Measurements from ENCODE around the gene SLC4A1.

The SLC4A1 gene

GRCh38 chr17:44212507-44213402 is 55.2 kb downstream of the SLC4A1 start:
- Histone ChIP-seq H3K27ac (ENCODE audit: low read length) (no peak overlapping the region), H3K9ac (ENCODE audit: low read length) (no peak overlapping the region), H3F3A (ENCODE audit: insufficient read depth, low read length) (peaks cover 20% of the 10 kb centered on the region; the same call in 1 of the 2 replicates), H2AFZ (ENCODE audit: low read length) (no peak overlapping the region), H3K4me3 (ENCODE audit: low read length) (no peak overlapping the region), H3K4me1 (ENCODE audit: low read length) (peaks cover 36% of the 10 kb centered on the region), H3K79me2 (ENCODE audit: low read length) (peaks cover 41% of the 10 kb centered on the region), H3K27me3 (replicated peaks; ENCODE audit: insufficient read depth, low read length) (no peaks in the 10 kb centered on the region), H3K36me3 (replicated peaks; ENCODE audit: insufficient read depth, low read length) (peaks cover 14% of the 10 kb centered on the region), H4K20me1 (ENCODE audit: insufficient read depth, low read length) (no peaks in the 10 kb centered on the region), H3K9me2 (replicated peaks; ENCODE audit: insufficient read depth, low read length) (no peaks in the 10 kb centered on the region), H3K4me2 (ENCODE audit: low read depth, low read length) (no peak overlapping the region), H3K9me3 (replicated peaks; ENCODE audit: insufficient read depth, low read length) (no peaks in the 10 kb centered on the region)
- no peak for DNase-seq
- TF ChIP-seq EZH2phosphoT487 (IDR thresholded peaks at IDR 0.05; ENCODE audit: low read length) (no peak), CTCF (IDR thresholded peaks at IDR 0.05; ENCODE audit: low read length) (no peak), EZH2 (optimal IDR thresholded peaks at IDR 0.05; ENCODE audit: low read depth, low read length) (no peak)

DNA sequence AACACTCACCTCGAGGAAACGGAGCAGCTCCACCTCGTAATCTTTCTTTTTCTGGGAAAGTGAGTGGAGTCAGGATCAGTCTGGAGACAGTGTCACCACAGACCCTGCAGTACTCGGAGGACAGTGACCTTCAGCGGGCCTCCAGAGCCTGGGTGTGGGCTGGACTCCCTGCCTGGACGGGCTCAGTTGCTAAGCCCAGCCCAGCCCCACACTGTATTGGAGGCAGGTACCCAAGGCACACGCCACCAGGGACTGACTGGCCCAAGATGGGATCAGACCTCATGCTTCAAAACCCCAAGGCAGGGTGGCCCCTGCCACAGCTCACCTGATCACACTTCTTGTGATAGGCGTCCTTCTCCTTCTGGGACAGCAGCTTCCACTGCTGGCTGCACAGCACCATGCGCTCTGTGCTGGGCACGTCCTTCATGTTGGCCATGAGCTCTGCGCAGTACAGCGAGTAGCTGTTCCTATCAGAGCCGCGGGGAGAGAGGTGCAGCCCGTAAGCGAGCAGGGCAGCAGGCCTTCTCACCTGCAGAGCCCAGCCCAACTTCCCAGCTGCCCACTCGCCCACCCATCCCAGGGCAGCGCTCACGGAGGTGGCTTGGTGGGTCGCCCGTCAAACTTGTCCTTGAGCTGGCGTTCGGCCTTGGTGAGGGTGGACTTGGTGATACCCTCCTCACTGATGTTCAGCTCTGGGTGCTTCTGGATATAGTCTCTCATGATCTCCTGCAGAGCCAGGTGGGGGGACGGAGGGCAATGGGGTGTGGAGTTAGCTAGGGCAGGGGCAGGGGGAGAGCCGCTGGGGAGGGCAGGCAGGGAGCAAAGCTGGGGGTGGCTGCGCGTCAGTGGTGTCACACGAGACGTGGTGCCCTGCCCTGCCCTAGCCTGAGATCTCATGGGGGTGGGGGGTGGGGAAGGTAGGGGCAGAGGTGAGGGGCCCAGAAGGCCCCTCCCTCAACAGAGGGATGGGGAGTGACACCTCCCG is 56.4 kb downstream of the SLC4A1 start:
- Histone ChIP-seq H3K4me3 (ENCODE audit: low read length) (peak overlapping the region; percentile 32), H3K4me2 (ENCODE audit: low read depth, low read length) (peak overlapping the region; percentile 68), H3K4me1 (ENCODE audit: low read length) (peaks cover 28% of the 10 kb centered on the region), H3K9ac (ENCODE audit: low read length) (peak overlapping the region; percentile 71; the same call in 1 of the 2 replicates), H2AFZ (ENCODE audit: low read length) (no peak overlapping the region), H3K79me2 (ENCODE audit: low read length) (peaks cover 29% of the 10 kb centered on the region), H3K27ac (ENCODE audit: low read length) (peak overlapping the region; percentile 75; the same call in 1 of the 2 replicates), H3K9me2 (replicated peaks; ENCODE audit: insufficient read depth, low read length) (no peaks in the 10 kb centered on the region), H4K20me1 (ENCODE audit: insufficient read depth, low read length) (no peaks in the 10 kb centered on the region), H3K36me3 (replicated peaks; ENCODE audit: insufficient read depth, low read length) (peaks cover 14% of the 10 kb centered on the region), H3K9me3 (replicated peaks; ENCODE audit: insufficient read depth, low read length) (no peaks in the 10 kb centered on the region), H3F3A (ENCODE audit: insufficient read depth, low read length) (peaks cover 15% of the 10 kb centered on the region; the same call in 1 of the 2 replicates), H3K27me3 (replicated peaks; ENCODE audit: insufficient read depth, low read length) (no peaks in the 10 kb centered on the region)
- no peak for TF ChIP-seq EZH2phosphoT487 (IDR thresholded peaks at IDR 0.05; ENCODE audit: low read length)
- TF ChIP-seq CTCF (IDR thresholded peaks at IDR 0.05; ENCODE audit: low read length): no peak
- TF ChIP-seq EZH2 (optimal IDR thresholded peaks at IDR 0.05; ENCODE audit: low read depth, low read length): no peak
- no peak for DNase-seq

- peaks cover 18% of the 10 kb centered on the region for H3K4me1 ChIP-seq (ENCODE audit: low read length)
- H3K9me2 ChIP-seq (replicated peaks; ENCODE audit: insufficient read depth, low read length): no peaks in the 10 kb centered on the region
- H2AFZ ChIP-seq (ENCODE audit: low read length): no peak overlapping the region
- no peaks in the 10 kb centered on the region for H3K9me3 ChIP-seq (replicated peaks; ENCODE audit: insufficient read depth, low read length)
- H3K27me3 ChIP-seq (replicated peaks; ENCODE audit: insufficient read depth, low read length): no peaks in the 10 kb centered on the region
- peaks cover 6% of the 10 kb centered on the region for H3K36me3 ChIP-seq (replicated peaks; ENCODE audit: insufficient read depth, low read length)
- peaks cover 19% of the 10 kb centered on the region for H3K79me2 ChIP-seq (ENCODE audit: low read length)
- no peaks in the 10 kb centered on the region for H4K20me1 ChIP-seq (ENCODE audit: insufficient read depth, low read length)
- H3F3A ChIP-seq (ENCODE audit: insufficient read depth, low read length): peaks cover 20% of the 10 kb centered on the region
- peak overlapping the region; percentile 41 for H3K4me3 ChIP-seq (ENCODE audit: low read length)
- peak overlapping the region; percentile 71 for H3K9ac ChIP-seq (ENCODE audit: low read length)
- TF ChIP-seq EZH2phosphoT487 (IDR thresholded peaks at IDR 0.05; ENCODE audit: low read length) (no peak), CTCF (IDR thresholded peaks at IDR 0.05; ENCODE audit: low read length) (peak; percentile 98)
- peak; percentile 93 for DNase-seq
- peak overlapping the region; percentile 92 for H3K4me2 ChIP-seq (ENCODE audit: low read depth, low read length)
- H3K27ac ChIP-seq (ENCODE audit: low read length): peak overlapping the region; percentile 75
Measured at GRCh38 chr17:44210342-44211192, 57.4 kb downstream of the SLC4A1 start.

Measured in MM.1S (cell line).